ENCODE results near the gene CSTF2.

CSTF2 gene

DNA sequence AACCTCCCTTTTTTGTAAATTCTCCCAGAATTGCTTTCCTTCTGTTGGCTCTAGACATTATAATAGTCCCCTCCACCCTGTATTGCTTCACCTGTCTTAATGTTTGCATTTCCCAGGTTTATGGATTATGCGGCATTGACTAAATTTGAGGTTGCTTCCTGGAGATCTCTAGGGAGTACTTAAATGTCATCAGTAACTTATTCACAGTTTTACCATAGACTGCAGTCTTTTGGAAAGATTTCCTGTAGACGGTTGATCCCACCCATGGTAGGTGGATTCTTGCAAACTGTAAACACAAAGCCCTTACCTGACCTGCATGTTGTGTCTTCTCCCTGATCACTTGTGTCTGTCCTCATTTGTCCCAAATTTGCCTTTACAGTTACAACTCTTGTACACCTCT lies 60.2 kb downstream of the CSTF2 start:
- intact Hi-C loops (cut with DNase I; ENCODE audit: low total_unique reads): no loop called here
- H3K4me1 ChIP-seq: no peaks in the 10 kb centered on the region
- no peak overlapping the region for H3K27ac ChIP-seq
- H3K9me3 ChIP-seq: no peaks in the 10 kb centered on the region
- H3K36me3 ChIP-seq: no peaks in the 10 kb centered on the region
- H3K27me3 ChIP-seq: no peaks in the 10 kb centered on the region
- TF ChIP-seq, protein P1, sequence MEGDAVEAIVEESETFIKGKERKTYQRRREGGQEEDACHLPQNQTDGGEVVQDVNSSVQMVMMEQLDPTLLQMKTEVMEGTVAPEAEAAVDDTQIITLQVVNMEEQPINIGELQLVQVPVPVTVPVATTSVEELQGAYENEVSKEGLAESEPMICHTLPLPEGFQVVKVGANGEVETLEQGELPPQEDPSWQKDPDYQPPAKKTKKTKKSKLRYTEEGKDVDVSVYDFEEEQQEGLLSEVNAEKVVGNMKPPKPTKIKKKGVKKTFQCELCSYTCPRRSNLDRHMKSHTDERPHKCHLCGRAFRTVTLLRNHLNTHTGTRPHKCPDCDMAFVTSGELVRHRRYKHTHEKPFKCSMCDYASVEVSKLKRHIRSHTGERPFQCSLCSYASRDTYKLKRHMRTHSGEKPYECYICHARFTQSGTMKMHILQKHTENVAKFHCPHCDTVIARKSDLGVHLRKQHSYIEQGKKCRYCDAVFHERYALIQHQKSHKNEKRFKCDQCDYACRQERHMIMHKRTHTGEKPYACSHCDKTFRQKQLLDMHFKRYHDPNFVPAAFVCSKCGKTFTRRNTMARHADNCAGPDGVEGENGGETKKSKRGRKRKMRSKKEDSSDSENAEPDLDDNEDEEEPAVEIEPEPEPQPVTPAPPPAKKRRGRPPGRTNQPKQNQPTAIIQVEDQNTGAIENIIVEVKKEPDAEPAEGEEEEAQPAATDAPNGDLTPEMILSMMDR (IDR thresholded peaks at IDR 0.05): no peak
- H3K4me3 ChIP-seq: no peak overlapping the region
- DNase-seq: no peak

DNA sequence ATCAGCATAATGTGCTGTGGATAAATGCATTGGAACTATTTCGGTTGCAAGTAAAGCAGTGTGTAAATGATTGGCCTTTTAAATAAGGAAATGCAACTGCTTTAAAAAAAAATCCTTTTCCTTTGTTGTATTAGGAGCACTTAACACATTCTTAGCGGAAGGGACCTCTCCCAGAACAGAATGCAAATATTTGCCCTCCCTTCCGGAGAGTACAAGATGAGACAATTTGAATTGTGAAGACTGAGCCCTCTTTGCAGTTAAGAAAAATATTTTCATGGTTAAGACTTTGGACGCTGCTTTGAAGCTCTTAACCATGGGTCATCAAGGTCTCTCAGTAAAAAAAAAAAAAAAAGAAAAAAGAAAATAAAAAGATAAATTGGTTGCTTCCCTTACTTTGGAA lies 63.5 kb downstream of the CSTF2 start:
- Histone ChIP-seq H3K4me1 (no peaks in the 10 kb centered on the region), H3K27ac (no peak overlapping the region), H3K27me3 (no peaks in the 10 kb centered on the region), H3K36me3 (no peaks in the 10 kb centered on the region), H3K4me3 (no peak overlapping the region), H3K9me3 (no peaks in the 10 kb centered on the region)
- TF ChIP-seq, protein P1 (IDR thresholded peaks at IDR 0.05): no peak
- intact Hi-C loops (cut with DNase I; ENCODE audit: low total_unique reads): no loop called here
- no peak for DNase-seq

Data from tibial artery (tissue), 4 donors.